HUES48 (cell line): Measurements from ENCODE around the gene PHETA1.

Experiments used
- H3K27ac ChIP-seq: one replicate; pipeline ENCODE4 v1.7.0; 2013; ENCODE audit warnings: low read depth, low read length, inconsistent platforms
- H3K27me3 ChIP-seq: 2 replicates; pipeline ENCODE4 v1.6.1; 2013; ENCODE audit warnings: mild to moderate bottlenecking, low read length; ENCODE audit not compliant: control insufficient read depth, insufficient read depth
- H3K36me3 ChIP-seq: 2 replicates; pipeline ENCODE4 v1.6.1; 2013; ENCODE audit warnings: low read length; ENCODE audit not compliant: control insufficient read depth, insufficient read depth
- H3K4me1 ChIP-seq: 2 replicates; pipeline ENCODE4 v1.6.1; 2013; ENCODE audit warnings: mild to moderate bottlenecking, low read length; ENCODE audit not compliant: control insufficient read depth, insufficient read depth
- H3K4me3 ChIP-seq: 2 replicates; pipeline ENCODE4 v1.5.1; 2013; ENCODE audit warnings: mild to moderate bottlenecking, low read depth, low read length
- H3K9ac ChIP-seq: 2 replicates; pipeline ENCODE4 v1.6.1; 2013; ENCODE audit warnings: mild to moderate bottlenecking, low read depth, low read length, moderate library complexity
- H3K9me3 ChIP-seq: 2 replicates; pipeline ENCODE4 v1.6.1; 2013; ENCODE audit warnings: low read length; ENCODE audit not compliant: control insufficient read depth, insufficient read depth

PHETA1 gene

DNA sequence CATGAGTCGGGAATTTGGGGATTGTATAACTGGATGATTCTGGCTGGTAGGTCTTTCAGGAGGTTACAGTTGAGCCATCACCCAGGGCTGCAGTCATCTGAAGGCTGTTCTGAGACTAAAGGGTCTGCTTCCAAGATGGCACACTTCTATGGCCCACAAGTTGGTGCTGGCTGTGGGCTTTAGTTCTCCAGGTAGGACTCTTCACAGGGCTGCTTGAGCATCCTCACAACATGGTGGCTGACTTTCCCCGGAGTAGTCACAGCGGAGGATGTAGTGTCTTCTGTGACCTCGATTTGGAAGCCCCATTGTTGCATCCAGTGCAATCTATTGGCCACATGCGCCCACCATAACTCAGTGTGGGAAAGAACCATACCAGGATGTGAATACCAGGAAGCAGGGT, 14.4 kb downstream of the PHETA1 start:
- Histone ChIP-seq H3K9ac (no peak overlapping the region), H3K27ac (peak overlapping the region; percentile 5), H3K4me1 (no peaks in the 10 kb centered on the region; the same call in 1 of the 2 replicates)

DNA sequence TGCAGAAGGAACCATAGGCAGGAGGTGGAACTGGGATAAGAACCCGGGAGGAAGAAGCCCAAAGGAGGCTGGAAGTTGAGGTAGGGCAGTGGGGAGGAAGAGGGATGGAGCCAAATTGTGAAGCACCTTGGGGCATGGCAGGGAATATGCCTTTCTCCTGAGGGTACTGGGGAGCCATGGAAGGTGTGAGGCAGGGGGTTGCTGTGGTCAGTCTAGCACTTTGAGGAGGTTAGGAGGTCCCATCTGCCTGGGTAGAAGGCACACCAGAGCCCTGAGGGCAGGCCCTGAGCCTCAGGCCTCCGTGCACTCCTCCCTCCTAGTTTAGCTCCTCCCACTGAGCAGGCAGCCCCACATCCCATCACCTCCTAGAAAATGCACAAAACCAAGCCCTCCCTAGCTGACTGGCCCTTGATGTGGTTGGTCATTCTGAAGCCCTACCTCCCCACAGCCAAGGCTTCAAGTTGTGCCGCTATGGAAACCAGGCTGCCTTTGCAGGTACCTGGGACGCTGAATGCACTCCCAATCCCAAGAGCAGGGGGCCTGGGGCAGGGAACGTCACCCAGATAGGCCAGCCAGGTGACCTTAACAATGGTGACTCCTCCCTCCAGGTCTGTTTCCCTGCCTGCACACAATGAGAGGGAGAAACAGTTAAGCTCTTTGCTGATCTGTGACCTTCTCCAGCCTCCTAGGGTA, 15.1 kb downstream of the PHETA1 start:
- Histone ChIP-seq H3K4me3 (no peak overlapping the region), H3K4me1 (no peaks in the 10 kb centered on the region; the same call in 1 of the 2 replicates), H3K27me3 (no peaks in the 10 kb centered on the region), H3K9ac (no peak overlapping the region), H3K9me3 (no peaks in the 10 kb centered on the region), H3K27ac (peak overlapping the region; percentile 5), H3K36me3 (no peaks in the 10 kb centered on the region)

More for the DNA sequence above, 14.4 kb downstream of the PHETA1 start:
- Histone ChIP-seq H3K27me3 (no peaks in the 10 kb centered on the region), H3K4me3 (no peak overlapping the region), H3K36me3 (no peaks in the 10 kb centered on the region), H3K9me3 (no peaks in the 10 kb centered on the region)

DNA sequence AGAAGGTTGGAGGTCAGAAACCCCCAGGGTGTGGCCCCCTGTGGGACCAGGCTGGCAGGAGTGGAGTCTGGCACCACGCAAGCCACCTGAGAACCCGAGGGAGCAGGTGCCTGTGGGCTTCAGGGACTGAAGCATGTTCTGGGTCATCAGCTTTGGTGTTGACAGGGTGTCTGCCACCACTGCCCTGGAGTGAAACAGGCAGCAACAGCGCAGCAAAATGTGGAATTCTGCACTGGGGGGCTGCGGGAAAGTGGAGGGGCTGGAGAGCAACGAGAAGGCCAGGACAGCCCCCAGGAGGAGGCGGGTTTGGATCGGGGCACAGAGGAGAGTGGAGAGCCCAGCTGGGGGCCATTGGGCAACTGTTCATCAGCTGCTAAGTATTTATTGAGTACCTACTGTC, 15.9 kb downstream of the PHETA1 start:
- no peak overlapping the region for H3K27ac ChIP-seq
- no peaks in the 10 kb centered on the region for H3K27me3 ChIP-seq
- H3K9ac ChIP-seq = no peak overlapping the region
- H3K4me1 ChIP-seq = no peaks in the 10 kb centered on the region; the same call in 1 of the 2 replicates
- H3K36me3 ChIP-seq = no peaks in the 10 kb centered on the region
- H3K4me3 ChIP-seq = no peak overlapping the region
- peaks cover 4% of the 10 kb centered on the region; the same call in 1 of the 2 replicates for H3K9me3 ChIP-seq

DNA sequence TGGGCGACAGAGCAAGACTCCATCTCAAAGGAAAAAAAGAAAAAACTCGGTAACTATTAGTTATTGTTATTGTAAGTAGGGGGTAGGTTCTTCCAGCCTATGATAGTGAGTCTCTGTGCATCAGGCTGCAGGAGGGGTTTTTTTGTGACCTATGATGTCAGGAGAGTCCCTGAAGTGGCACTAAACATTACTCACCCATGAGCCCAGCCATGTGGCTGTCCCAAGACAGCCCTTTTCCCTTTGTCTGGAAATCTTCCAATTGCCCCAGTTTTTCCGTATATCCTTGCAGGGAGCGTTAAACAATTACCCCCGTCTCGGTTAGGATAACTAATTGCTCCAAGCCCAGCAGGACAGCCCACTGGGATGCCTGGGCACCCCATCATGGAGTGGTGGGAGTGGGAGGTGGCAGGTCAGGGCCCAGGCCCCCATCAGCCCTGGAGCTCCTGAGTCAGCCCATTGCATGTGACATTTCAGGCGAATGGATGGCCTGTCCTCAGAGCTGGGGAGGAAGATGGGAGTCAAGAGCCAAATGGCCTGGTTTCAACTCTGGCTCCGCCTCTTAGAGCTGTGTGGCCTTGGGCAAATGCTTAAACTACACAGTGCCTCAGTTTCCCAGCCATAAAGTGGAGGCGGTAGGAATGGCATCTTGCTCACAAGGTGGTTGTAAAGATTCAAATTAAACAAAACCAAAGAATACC, 16.4 kb downstream of the PHETA1 start:
- no peak overlapping the region for H3K9ac ChIP-seq
- H3K36me3 ChIP-seq = no peaks in the 10 kb centered on the region
- H3K27me3 ChIP-seq = no peaks in the 10 kb centered on the region
- H3K27ac ChIP-seq = no peak overlapping the region
- no peaks in the 10 kb centered on the region; the same call in 1 of the 2 replicates for H3K4me1 ChIP-seq
- peaks cover 6% of the 10 kb centered on the region; the same call in 1 of the 2 replicates for H3K9me3 ChIP-seq
- no peak overlapping the region for H3K4me3 ChIP-seq

DNA sequence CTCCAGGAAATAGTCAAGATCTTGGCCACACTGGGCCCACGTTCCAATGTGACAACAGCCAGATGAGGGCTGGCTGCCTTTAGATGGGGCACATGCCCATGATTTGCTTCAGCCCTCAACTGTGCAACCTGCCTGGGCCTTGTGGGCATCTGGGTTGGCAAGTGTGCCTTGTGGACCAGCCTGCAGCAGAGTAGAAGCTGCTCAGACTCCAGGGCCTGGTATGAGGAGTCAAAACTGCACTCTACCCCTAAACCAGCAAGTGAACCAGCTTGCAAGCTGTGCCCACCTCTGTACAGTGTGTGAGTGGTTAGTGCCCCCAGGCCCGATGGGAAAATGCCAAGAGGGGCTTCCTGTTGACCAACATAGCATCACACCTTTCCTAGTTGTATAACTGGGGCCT, 17.9 kb downstream of the PHETA1 start:
- no peaks in the 10 kb centered on the region; the same call in 1 of the 2 replicates for H3K4me1 ChIP-seq
- no peak overlapping the region for H3K4me3 ChIP-seq
- peaks cover 10% of the 10 kb centered on the region for H3K9me3 ChIP-seq
- H3K36me3 ChIP-seq = no peaks in the 10 kb centered on the region
- no peaks in the 10 kb centered on the region for H3K27me3 ChIP-seq
- H3K27ac ChIP-seq = no peak overlapping the region
- no peak overlapping the region for H3K9ac ChIP-seq

DNA sequence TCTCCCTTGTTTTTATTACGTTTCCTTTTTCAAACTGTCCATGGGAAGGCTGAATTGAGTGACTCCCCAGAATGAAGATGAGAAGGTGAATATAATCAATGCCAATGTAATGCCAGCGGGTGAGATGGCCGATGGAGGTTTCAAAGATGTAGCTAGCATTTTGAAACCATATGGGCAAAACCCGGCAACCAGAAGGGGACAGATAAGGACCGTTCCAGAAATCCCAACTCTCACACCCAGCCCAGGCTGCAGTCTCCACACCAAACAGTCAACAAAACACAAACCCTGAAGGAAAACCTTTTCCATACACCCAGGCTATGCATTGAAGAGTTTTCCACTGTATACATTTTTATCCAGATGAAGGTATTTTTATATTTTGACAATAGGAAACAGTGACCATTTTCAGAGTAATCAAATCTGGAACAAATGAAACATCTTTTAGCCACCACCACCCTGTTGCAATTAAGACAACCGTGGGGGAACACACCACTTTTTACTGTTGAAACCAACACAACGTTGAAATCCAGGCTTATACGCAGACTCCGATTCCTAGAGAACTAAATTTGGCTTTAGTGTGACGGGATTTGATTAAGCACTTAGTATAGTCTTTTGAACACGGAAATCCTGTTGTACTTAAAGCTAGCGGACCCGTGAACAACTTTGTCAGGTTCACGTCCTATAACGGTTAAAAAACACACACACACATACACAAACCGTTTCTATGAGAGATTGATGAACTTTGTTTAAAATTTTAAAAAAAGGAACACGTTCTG, 19.0 kb downstream of the PHETA1 start:
- Histone ChIP-seq H3K36me3 (no peaks in the 10 kb centered on the region), H3K27ac (no peak overlapping the region), H3K4me3 (no peak overlapping the region), H3K9me3 (peaks cover 10% of the 10 kb centered on the region), H3K27me3 (no peaks in the 10 kb centered on the region), H3K4me1 (no peaks in the 10 kb centered on the region; the same call in 1 of the 2 replicates), H3K9ac (no peak overlapping the region)

DNA sequence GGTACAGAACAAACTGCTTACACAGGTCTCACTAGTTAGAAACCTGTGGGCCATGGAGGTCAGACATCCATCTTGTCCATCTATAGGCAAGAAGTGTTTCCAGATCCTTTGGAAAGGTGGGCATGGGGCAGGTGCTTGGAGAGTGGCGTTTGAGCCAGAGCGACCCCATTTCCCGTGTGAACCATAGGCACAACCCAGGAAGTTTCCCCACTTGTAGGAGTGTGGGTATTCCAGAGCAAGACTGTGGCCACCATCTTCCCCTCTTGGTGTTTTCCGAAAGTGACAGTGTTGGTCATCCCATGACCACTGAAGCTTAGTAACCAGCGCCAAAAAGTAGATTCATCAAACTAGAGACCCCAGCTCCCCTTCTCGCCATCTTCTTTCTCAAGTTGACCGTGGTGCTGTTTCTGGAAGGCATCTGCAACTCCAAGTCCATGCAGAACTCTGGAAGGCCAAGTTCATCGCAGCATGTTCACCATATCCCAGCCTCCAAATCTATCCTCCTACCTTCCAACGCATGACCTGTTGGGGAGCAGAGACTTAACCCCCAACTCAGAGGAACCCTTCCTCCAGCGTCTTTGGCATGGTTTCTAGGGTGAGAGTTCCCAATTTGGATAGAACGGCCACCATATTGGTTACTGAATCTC, 19.7 kb downstream of the PHETA1 start:
- peaks cover 10% of the 10 kb centered on the region for H3K9me3 ChIP-seq
- H3K27ac ChIP-seq = no peak overlapping the region
- no peaks in the 10 kb centered on the region for H3K36me3 ChIP-seq
- H3K27me3 ChIP-seq = no peaks in the 10 kb centered on the region
- no peak overlapping the region for H3K9ac ChIP-seq
- H3K4me1 ChIP-seq = no peaks in the 10 kb centered on the region; the same call in 1 of the 2 replicates
- no peak overlapping the region for H3K4me3 ChIP-seq

DNA sequence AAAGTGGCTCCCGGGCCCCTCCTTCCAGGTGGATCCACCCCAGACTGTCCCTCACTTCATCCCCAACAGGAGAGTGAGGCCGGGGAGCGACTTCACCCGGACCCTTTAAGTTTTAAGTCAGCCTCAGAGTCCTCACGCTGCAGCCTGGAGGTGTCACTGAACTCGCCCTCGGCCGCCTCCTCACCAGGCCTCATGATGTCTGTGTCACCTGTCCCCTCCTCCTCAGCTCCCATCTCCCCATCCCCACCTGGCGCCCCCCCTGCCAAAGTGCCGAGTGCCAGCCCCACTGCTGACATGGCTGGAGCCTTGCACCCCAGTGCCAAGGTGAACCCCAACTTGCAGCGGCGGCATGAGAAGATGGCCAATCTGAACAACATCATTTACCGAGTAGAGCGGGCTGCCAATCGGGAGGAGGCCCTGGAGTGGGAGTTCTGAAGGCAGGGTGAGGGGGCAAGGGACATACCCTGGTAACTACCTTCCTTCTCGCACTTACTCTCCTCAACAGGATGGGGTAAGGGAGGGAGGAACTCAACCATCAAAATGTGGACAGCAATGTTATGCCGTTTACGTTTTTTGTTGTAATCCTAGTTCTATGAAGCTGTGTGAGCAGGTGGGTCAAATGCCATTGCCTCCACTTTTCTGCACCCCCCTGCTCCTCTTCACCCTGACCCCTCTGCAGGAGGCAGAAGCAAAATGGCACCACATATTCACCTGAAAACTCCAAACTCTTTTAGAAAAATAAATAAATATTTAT, 20.8 kb downstream of the PHETA1 start:
- no peak overlapping the region for H3K4me3 ChIP-seq
- H3K9ac ChIP-seq = no peak overlapping the region

DNA sequence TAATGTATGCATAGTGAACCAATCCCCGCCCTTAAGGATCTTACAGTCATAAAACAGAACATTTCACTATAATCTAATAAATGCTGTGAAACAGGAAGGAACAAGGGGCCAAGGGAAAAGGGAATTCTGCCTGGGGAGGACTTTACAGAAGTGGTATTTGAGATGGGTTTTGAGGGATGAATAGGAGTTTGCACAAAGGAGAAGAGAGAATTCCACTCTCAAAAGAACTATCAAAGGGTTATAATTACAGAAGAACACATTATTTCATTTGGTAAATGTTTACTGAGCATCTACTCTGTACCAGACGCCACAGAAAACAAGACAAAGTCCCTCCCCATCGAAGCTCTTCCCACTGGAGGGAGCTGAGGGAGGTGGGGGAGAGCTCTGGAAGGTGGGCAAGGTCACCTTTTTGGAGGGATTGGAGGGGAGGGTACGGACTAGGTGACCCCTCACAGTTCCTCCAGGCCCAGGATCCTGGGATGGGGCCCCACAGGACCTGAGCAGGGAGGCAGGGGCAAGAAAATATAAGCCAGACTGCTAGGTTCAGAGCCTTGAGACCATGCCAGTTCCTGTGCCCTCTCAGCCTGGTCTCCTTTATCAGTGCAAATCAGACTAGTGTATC, 24.5 kb downstream of the PHETA1 start:
- H3K4me1 ChIP-seq = peaks cover 1% of the 10 kb centered on the region; the same call in 1 of the 2 replicates
- no peaks in the 10 kb centered on the region for H3K27me3 ChIP-seq
- H3K9me3 ChIP-seq = peaks cover 10% of the 10 kb centered on the region
- no peak overlapping the region for H3K27ac ChIP-seq
- no peaks in the 10 kb centered on the region for H3K36me3 ChIP-seq
- H3K9ac ChIP-seq = no peak overlapping the region
- H3K4me3 ChIP-seq = no peak overlapping the region

More for the DNA sequence above, 20.8 kb downstream of the PHETA1 start:
- no peaks in the 10 kb centered on the region for H3K36me3 ChIP-seq
- no peaks in the 10 kb centered on the region for H3K27me3 ChIP-seq
- peaks cover 10% of the 10 kb centered on the region for H3K9me3 ChIP-seq
- no peaks in the 10 kb centered on the region for H3K4me1 ChIP-seq
- H3K27ac ChIP-seq = no peak overlapping the region

DNA sequence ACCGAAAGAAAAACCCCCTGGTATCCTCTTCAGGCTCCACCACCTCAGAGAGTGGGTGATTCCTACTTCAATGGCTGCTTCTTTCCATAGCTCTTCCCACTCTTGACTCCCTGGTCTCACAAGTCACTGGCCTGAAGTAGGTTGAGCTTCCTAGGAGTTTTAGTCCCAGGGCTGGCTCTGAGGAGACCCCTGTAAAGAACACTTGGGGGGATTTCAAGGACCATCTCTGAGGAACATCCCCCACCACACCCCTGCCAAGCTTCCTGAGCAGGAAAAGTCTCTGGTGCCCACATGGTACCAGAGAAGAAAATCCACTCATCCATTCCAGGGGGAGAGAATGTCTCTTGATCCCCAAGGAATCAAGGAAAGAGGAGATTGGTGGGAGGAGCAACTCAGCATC, 25.7 kb downstream of the PHETA1 start:
- Histone ChIP-seq H3K27ac (no peak overlapping the region), H3K4me3 (no peak overlapping the region), H3K4me1 (peaks cover 5% of the 10 kb centered on the region; the same call in 1 of the 2 replicates), H3K9me3 (peaks cover 7% of the 10 kb centered on the region), H3K9ac (no peak overlapping the region), H3K27me3 (no peaks in the 10 kb centered on the region), H3K36me3 (no peaks in the 10 kb centered on the region)
